Common myeloid progenitor, CD34-positive (primary cell): ENCODE measurements around the gene SDHD.
"Not testable (repeated sequence)": the region's sequence is repeated elsewhere in the genome, so short reads cannot be mapped to it uniquely, and the experiment has no call there.

Source experiments
- CTCF ChIA-PET: fragments of 350-600 bp; sonication (Branson Sonifier 250); formaldehyde crosslinking; loops from one replicate; lab custom pipeline; 2021; ENCODE audit warnings: antibody characterized with exemption; lab: Charles Lee
- POLR2A ChIA-PET: fragments of 350-600 bp; sonication (Branson Sonifier 250); formaldehyde crosslinking; loops from one replicate; lab custom pipeline; 2021; ENCODE audit warnings: antibody characterized with exemption; lab: Charles Lee
- DNase-seq, 3 donors: peaks; one replicate each; pipeline versions ENCODE4 v3.0.0 to v3.0.0-alpha.2; 2013
- H3K27ac ChIP-seq, 2 experiments: 1 replicate in 1 of 2; 2 replicates in 1 of 2; pipeline ENCODE4 v1.7.0; 2013; ENCODE audit warnings: inconsistent platforms in 2 of 2, low read length in 2 of 2, mild to moderate bottlenecking in 2 of 2, low read depth in 1 of 2, moderate library complexity in 1 of 2; ENCODE audit not compliant: severe bottlenecking in 2 of 2, insufficient read depth in 1 of 2, poor library complexity in 1 of 2
- H3K27me3 ChIP-seq, 5 experiments: replicated peaks in 2 of 5; 1 replicate in 3 of 5; 2 replicates in 2 of 5; pipeline versions ENCODE4 v1.6.1 to v1.7.0; 2013; ENCODE audit warnings: low read length in 4 of 5, mild to moderate bottlenecking in 2 of 5, moderate library complexity in 2 of 5, inconsistent platforms in 1 of 5; ENCODE audit not compliant: insufficient read depth in 5 of 5, control insufficient read depth in 4 of 5
- H3K36me3 ChIP-seq, 4 experiments: 1 replicate in 2 of 4; 2 replicates in 2 of 4; pipeline versions ENCODE4 v1.6.1 to v1.7.0; 2013; ENCODE audit warnings: low read length in 3 of 4, control low read depth in 1 of 4, mild to moderate bottlenecking in 1 of 4; ENCODE audit not compliant: control insufficient read depth in 4 of 4, insufficient read depth in 4 of 4
- H3K4me1 ChIP-seq, 4 experiments: 1 replicate in 3 of 4; 2 replicates in 1 of 4; pipeline versions ENCODE4 v1.6.1 to v1.7.1; 2013; ENCODE audit warnings: low read length in 3 of 4, mild to moderate bottlenecking in 3 of 4, control low read depth in 1 of 4, inconsistent platforms in 1 of 4, moderate library complexity in 1 of 4; ENCODE audit not compliant: control insufficient read depth in 4 of 4, insufficient read depth in 4 of 4; ENCODE audit errors: control extremely low read depth in 1 of 4
- H3K4me3 ChIP-seq, 7 experiments: 1 replicate in 4 of 7; 2 replicates in 3 of 7; pipeline versions ENCODE4 v1.5.1 to v1.7.0; 2013; ENCODE audit warnings: mild to moderate bottlenecking in 7 of 7, low read length in 6 of 7, moderate library complexity in 6 of 7, inconsistent platforms in 2 of 7, low read depth in 2 of 7, control low read depth in 1 of 7; ENCODE audit not compliant: insufficient read depth in 4 of 7, control insufficient read depth in 1 of 7; ENCODE audit errors: extremely low read depth in 1 of 7
- H3K9me3 ChIP-seq, 5 experiments: 1 replicate in 4 of 5; 2 replicates in 1 of 5; pipeline versions ENCODE4 v1.6.1 to v1.7.1; 2013; ENCODE audit warnings: low read length in 4 of 5, mild to moderate bottlenecking in 2 of 5, inconsistent platforms in 1 of 5, low read depth in 1 of 5, moderate library complexity in 1 of 5; ENCODE audit not compliant: control insufficient read depth in 4 of 5, insufficient read depth in 2 of 5; ENCODE audit errors: control extremely low read depth in 1 of 5
- WGBS: methylation state at CpG from one replicate; pipeline ENCODE4 v1.1.5; 2013; ENCODE audit not compliant: insufficient coverage; 5-methylcytosine and 5-hydroxymethylcytosine counted together

Gene SDHD

GRCh38 chr11:112048256-112048655 is 38.4 kb upstream of the SDHD start:
- not testable (repeated sequence) for H3K27me3 ChIP-seq, H3K4me3 ChIP-seq, DNase-seq, H3K27ac ChIP-seq, H3K9me3 ChIP-seq, H3K4me1 ChIP-seq
- CTCF ChIA-PET = interaction anchor here (0.6 kb wide), 1 partner anchor 225 kb away, joined by 3 read pairs; no protein-coding TSS in a partner anchor
- POLR2A ChIA-PET = interaction anchor here (0.7 to 1.2 kb wide), 2 partner anchors 8 to 10 kb away, joined by 3 to 5 read pairs; no protein-coding TSS in a partner anchor
- H3K36me3 ChIP-seq = peaks cover 6 to 67% (median 40%) of the 10 kb centered on the region in 4 experiments
- no CpG with 5 or more reads among the region's 3 CpGs for WGBS

GRCh38 chr11:112049777-112050176 is 36.9 kb upstream of the SDHD start:
- Histone ChIP-seq H3K27me3 (no peaks in the 10 kb centered on the region), H3K4me3 (no peak overlapping the region), H3K9me3 (no peaks in the 10 kb centered on the region), H3K4me1 (no peaks in the 10 kb centered on the region), H3K27ac (no peak overlapping the region), H3K36me3 (peaks cover 8 to 63% (median 41%) of the 10 kb centered on the region in 4 experiments)
- POLR2A ChIA-PET = no interaction called here
- no peak for DNase-seq
- CTCF ChIA-PET = no interaction called here
- WGBS = 50% methylated on average over 2 of the region's 2 CpGs

- H3K9me3 ChIP-seq = no peaks in the 10 kb centered on the region
- no CpG with 5 or more reads among the region's 3 CpGs for WGBS
- no peaks in the 10 kb centered on the region for H3K4me1 ChIP-seq
- DNase-seq = no peak
- H3K27ac ChIP-seq = no peak overlapping the region
- ChIA-PET CTCF (interaction anchor here (0.7 kb wide), 1 partner anchor 1388 kb away, joined by 3 read pairs; no protein-coding TSS in a partner anchor), POLR2A (no interaction called here)
- H3K27me3 ChIP-seq = no peaks in the 10 kb centered on the region
- peaks cover 8 to 59% (median 36%) of the 10 kb centered on the region in 4 experiments for H3K36me3 ChIP-seq
- H3K4me3 ChIP-seq = no peak overlapping the region
Measured at GRCh38 chr11:112050721-112051120, 36.0 kb upstream of the SDHD start.

DNA sequence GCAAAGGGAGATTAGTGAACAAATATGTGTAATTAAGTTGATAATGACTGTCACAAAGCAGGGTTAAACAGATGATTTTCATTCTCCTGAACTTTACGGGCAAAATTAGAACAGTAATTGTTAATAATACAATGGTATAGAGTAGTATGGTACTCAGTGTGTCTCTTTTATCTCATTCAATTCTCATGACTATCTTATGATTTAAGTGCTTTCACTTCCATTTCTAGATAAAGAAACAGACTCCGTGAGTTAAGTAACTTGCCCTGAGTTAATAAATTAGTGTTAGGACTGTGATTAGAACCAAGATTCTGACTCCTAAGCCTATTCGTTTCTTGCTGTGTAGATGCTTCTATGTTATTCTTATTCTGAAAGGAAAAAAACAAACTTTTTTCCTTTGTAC is 34.9 kb upstream of the SDHD start:
- 20% methylated on average over 1 of the region's 3 CpGs for WGBS
- Histone ChIP-seq H3K27me3 (no peaks in the 10 kb centered on the region), H3K4me3 (no peak overlapping the region), H3K27ac (no peak overlapping the region), H3K9me3 (no peaks in the 10 kb centered on the region), H3K4me1 (no peaks in the 10 kb centered on the region), H3K36me3 (peaks cover 10 to 62% (median 37%) of the 10 kb centered on the region in 4 experiments)
- ChIA-PET POLR2A (no interaction called here), CTCF (no interaction called here)
- no peak for DNase-seq

- peaks cover 9 to 73% (median 36%) of the 10 kb centered on the region in 4 experiments for H3K36me3 ChIP-seq
- no peaks in the 10 kb centered on the region for H3K4me1 ChIP-seq
- no peak for DNase-seq
- no peaks in the 10 kb centered on the region for H3K27me3 ChIP-seq
- no peaks in the 10 kb centered on the region for H3K9me3 ChIP-seq
- no peak overlapping the region for H3K4me3 ChIP-seq
- ChIA-PET CTCF (interaction anchor here (1.4 kb wide), 1 partner anchor 16 kb away, joined by 3 read pairs; the partner anchor contains the start of gene PIH1D2), POLR2A (no interaction called here)
- WGBS = 100% methylated on average over 3 of the region's 4 CpGs
- no peak overlapping the region for H3K27ac ChIP-seq
Measured at GRCh38 chr11:112057170-112057569, 29.5 kb upstream of the SDHD start.

DNA sequence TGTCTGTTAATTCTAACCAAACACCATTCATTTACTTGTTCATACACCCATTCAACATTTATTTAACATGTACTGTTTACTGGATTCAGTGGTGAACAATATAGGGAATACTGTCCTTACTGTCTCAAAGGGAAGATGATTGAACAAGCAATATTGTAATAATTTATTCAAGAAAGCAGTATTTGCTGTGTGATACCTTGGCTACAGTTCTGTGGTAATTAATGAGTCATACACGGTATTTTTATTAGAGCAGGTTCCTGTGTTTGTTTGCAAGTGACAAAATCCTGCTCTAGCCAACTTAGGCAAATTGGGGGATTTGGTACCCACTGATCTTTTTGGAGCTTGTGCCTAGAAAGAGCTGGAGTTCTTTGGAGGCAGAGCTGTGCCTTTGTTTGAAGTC is 28.6 kb upstream of the SDHD start:
- Histone ChIP-seq H3K4me3 (no peak overlapping the region), H3K27ac (no peak overlapping the region), H3K27me3 (no peaks in the 10 kb centered on the region), H3K4me1 (no peaks in the 10 kb centered on the region), H3K9me3 (no peaks in the 10 kb centered on the region), H3K36me3 (peaks cover 2 to 71% (median 36%) of the 10 kb centered on the region in 4 experiments)
- DNase-seq = no peak
- 100% methylated on average over 1 of the region's 1 CpG for WGBS
- POLR2A ChIA-PET = interaction anchor here (0.6 kb wide), 1 partner anchor 10 kb away, joined by 3 read pairs; no protein-coding TSS in a partner anchor
- CTCF ChIA-PET = interaction anchor here (1.4 kb wide), 1 partner anchor 15 kb away, joined by 3 read pairs; the partner anchor contains the start of gene PIH1D2

GRCh38 chr11:112062923-112063322 is 23.8 kb upstream of the SDHD start:
- no peak overlapping the region for H3K4me3 ChIP-seq
- ChIA-PET POLR2A (no interaction called here), CTCF (interaction anchor here (0.8 kb wide), 1 partner anchor 11 kb away, joined by 3 read pairs; the partner anchor contains the start of genes NKAPD1 and PIH1D2)
- H3K36me3 ChIP-seq = peaks cover 0 to 38% (median 17%) of the 10 kb centered on the region in 4 experiments
- WGBS = no CpG with 5 or more reads among the region's 1 CpG
- H3K27ac ChIP-seq = no peak overlapping the region
- H3K4me1 ChIP-seq = no peaks in the 10 kb centered on the region
- H3K27me3 ChIP-seq = no peaks in the 10 kb centered on the region
- H3K9me3 ChIP-seq = no peaks in the 10 kb centered on the region
- DNase-seq = no peak
